ENCODE results near the gene EMC1. TPM values are rescaled to one million over a fixed set of nuclear protein-coding genes. Genes with fewer than 3 reads are reported as not detected.

The EMC1 gene
- total RNA-seq: 47.1 and 63.9 TPM in 2 replicates

GRCh38 chr1:19251305-19252196 is at the start of gene EMC1, which contains the start of gene MRTO4:
EMC1 (minus strand) TSS chr1:19251524; CDS start chr1:19251509, 15 bp downstream.
MRTO4 (plus strand) TSS chr1:19251805; CDS start chr1:19251836, 31 bp downstream.

GRCh38 chr1:19288324-19289241 is 37.3 kb upstream of the EMC1 start, which contains the start of gene AKR7A3:
AKR7A3 (minus strand) TSS chr1:19288770; CDS start chr1:19288709, 61 bp downstream.

GRCh38 chr1:19209990-19210771 is 41.1 kb downstream of the EMC1 start, which contains the start of gene UBR4:
UBR4 (minus strand) TSS chr1:19210266; CDS start chr1:19210248, 18 bp downstream.

Other genes with a start within 250 kb of the EMC1 start
- 31.4 and 36.1 TPM in 2 replicates for gene UBR4, start 41.3 kb downstream of the EMC1 start, total RNA-seq
- gene MRTO4, start 281 bp upstream of the EMC1 start, total RNA-seq: 44.4 and 47.6 TPM in 2 replicates
- gene AKR7A3, start 37.2 kb upstream of the EMC1 start, total RNA-seq: 0.59 and 0.84 TPM in 2 replicates
- gene AKR7A2, start 60.6 kb upstream of the EMC1 start, total RNA-seq: 99.5 and 99.6 TPM in 2 replicates
- 16.1 and 18.4 TPM in 2 replicates for gene SLC66A1, start 60.8 kb upstream of the EMC1 start, total RNA-seq
- 86.2 and 99.0 TPM in 2 replicates for gene CAPZB, start 234.0 kb upstream of the EMC1 start, total RNA-seq